HG02870 (cell line): ENCODE measurements around the gene RND3.

Source experiments
- ATAC-seq: cut with Tn5 transposase; IDR thresholded peaks from one replicate; pipeline ENCODE4 v1.9.1; 2021; ENCODE audit warnings: mild to moderate bottlenecking, moderate library complexity; ENCODE audit not compliant: unreplicated experiment

The RND3 gene

GRCh38 chr2:150494234-150494945 lies 6.9 kb upstream of the RND3 start:
- ATAC-seq, result no peak

DNA sequence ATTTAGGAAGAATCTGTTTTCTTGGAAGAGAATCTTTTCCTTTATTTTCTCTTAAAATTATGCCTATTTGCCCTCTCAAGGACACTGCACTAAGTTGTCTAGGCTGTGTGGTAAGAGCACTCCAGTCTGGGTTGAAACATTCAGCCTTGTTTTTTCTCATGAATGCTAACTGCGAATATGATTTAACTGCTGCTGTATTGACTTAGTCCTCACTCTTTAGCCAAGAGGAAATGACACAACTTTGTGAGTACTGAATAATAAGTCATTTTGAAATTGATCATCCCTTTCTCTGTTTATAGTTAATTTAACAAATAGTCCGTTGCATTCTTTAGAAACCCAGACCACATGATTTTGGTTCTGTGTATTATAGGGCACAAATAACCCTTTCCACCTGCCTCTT lies 4.5 kb upstream of the RND3 start:
- ATAC-seq, result no peak

GRCh38 chr2:150491430-150491829 lies 4.0 kb upstream of the RND3 start:
- ATAC-seq, result no peak

- ATAC-seq, result no peak
Observed at GRCh38 chr2:150490466-150490865, 3.0 kb upstream of the RND3 start.

GRCh38 chr2:150486539-150487484 lies 655 bp downstream of the RND3 start:
- ATAC-seq, result no peak

GRCh38 chr2:150485871-150486538 lies 1.5 kb downstream of the RND3 start:
- ATAC-seq, result no peak

DNA sequence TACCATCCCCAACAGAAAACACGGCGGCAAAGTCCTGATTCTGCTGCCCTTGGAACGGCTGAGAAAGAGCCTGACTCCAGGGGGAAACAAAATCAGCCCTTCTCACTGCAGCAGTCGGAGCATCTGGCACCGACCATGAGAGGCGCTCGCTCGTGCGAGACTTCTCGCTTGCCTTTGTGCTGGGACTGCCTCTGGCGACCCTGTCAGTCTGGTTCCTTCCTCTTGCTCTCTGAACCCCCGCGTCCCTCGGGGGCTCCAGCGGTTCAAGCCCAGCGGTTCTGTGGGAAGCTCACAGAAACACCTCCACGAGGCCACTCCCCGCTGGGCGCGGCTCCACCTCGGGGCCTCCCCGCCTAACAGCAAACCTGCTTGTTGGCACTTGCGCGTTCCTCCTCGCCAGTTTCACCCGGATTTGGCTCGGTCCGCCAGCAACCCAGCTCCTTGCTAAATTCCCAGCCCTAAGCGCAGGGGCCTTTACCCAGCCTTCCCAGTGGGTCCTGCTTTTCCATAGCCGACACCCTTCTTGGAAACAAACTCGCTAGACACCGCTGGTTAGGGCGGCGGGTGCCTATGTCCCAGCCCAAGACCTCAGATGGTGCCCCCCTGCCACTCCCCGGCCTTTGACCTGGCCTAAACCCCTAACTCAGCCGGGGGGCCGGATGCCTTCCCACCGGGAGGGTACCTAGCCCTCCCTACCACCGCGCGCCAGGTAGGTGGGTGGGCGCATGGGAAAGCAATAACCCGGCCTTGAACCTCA lies 2.2 kb downstream of the RND3 start:
- ATAC-seq, result no peak

DNA sequence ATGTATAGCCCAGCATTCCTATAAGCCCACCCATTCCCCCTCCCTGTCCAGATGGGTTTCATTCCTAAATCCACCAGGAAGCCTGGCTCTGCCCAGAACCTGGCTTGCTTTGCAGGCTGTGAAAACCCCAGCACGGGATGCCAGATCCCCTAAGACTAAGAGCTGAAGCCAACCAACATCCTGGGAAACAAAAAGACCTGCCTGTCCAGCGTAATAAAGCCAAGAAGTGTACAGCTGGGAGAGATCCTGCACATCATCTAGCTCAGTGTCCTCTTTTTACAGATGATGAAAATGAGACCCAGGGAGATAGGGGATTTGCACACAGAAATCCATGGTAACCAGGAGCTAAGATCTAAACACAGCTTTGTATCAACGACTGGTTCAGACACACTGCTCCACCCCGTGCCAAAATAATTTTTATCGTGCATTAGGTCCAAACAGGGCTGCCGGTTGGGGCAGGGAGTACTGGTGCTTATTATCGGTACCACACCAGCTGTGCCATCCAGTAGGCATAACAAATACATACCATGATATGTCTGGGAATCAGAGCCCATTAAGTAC lies 2.9 kb downstream of the RND3 start:
- ATAC-seq, result no peak

DNA sequence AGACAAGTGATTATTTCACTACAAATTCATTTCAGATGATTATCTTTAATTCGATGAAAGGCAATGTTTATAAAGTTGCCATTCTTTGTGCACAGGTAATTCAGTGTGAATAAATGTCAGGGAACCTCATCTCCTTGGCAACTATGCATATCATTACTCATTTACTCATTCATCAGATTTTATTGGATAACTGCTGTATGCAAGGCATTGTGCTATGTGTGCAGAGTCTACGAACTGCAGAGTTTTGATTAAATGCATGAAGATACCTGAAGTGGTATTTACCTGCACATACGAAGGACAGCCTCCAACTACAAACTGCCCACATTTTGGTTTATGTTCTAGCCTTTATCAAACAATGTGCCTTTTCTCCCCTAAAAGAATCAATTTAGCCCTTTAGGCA lies 3.5 kb downstream of the RND3 start:
- ATAC-seq, result no peak

DNA sequence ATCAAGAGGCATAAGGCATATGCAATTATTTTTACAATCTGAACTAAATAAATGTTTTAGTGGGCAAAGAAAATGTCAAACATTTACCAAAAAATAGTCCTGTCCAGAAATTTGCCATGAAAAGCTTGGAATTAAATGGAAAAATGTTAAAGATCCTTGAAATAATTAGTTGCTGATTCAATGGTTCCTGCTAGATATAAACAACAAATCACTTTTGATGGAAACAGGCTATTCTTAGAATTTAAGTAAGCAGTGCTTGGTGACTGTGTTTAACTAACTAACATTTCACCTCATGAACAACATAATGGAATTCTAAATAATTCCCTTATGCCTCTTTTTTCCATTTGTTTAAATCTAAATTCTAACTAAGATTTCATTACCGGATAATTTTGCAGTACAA lies 3.9 kb downstream of the RND3 start:
- no peak for ATAC-seq

GRCh38 chr2:150482667-150483400 lies 4.6 kb downstream of the RND3 start:
- ATAC-seq, result no peak

GRCh38 chr2:150482111-150482510 lies 5.4 kb downstream of the RND3 start:
- ATAC-seq, result no peak

GRCh38 chr2:150480971-150481830 lies 6.3 kb downstream of the RND3 start:
- no peak for ATAC-seq

DNA sequence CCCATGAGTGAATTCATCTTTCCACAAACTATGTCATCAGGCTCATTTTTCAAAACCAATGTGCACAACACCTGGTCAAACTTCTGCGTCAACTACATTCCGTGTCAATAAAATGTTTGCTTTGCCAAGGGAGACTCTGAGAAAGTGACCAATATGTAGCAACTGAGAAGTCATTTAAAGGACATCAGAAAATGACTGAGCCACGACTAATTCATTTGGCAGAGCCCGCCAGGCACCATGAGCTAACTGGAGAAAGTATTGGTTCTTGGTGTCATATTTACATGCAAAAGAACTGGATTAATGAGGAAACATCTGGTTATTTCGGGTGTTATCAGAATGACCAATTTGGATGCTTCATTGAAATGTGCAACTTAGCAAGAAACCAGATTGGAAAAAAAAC lies 7.2 kb downstream of the RND3 start:
- ATAC-seq, result no peak

DNA sequence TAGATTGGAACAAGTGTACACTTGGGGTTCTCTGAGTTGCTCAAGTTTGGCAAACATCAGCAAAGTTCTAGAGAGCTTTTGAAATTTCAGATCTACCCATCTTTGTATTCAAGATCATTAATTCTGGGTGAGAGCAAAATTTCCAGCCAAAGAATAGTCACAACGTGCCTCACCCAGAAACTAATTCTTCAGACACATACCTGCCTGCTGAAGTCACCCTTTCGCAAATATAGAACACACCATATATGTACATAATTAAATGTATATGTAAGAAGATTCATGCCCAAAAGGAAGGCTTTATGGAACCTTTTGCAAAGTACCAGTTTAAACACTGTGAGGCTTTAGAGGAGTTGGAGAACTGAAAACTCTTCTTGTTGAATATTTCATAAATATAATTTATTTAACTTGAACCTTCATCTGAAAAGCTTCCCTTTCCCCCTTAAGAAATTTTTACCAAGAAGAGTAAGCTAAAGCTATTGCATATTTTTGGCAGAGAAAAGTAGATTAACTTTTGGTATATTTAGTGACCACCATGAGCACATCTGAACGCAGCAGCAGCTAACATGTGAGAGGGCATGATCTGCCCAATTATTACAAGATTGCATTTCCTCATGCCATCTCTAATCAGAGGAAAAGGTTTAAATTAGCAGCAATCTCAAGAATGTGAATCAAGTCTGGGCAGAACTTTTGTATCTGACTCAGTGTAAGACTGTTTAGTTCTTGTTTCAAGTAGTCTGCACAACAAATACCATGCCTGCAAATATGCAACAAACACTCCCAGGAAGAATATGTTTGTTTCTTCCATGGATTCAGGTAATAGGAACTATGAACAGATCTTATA lies 8.2 kb downstream of the RND3 start:
- ATAC-seq, result no peak

DNA sequence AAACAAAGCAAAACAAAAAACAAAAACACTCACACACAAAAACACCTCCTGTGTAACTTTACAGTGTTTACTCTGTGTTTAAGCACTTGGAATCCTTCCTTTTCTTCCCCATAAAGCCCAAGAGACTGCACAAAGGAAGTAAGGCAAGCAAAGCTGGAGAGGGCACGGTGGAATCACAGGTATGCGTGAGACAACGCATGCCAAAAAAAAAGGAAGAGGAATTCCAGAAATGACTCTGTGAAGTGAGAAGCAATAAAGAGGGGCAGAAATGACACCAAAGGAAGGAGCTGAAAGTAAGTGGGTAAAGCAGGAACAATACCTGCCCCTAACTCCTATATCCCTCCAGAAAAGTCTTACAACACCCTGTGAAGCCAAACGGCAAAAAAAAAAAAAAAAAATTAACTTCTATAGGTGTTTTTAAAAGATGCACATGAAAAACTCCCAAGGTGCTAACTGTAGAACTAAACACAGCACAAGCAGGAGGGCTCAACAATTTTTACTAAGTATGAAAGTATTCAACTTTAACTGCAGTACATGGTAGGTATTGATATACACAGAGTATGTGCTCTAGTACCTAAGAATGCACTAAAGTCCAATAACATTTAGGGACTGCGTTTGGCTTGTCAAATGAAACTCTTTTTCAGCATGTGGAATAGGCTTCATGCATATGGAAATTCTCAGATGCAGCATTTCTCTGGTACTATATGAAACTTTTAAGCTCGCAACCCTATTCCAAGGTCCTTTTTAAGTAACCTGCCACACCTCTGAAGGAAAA lies 9.1 kb downstream of the RND3 start:
- no peak for ATAC-seq

DNA sequence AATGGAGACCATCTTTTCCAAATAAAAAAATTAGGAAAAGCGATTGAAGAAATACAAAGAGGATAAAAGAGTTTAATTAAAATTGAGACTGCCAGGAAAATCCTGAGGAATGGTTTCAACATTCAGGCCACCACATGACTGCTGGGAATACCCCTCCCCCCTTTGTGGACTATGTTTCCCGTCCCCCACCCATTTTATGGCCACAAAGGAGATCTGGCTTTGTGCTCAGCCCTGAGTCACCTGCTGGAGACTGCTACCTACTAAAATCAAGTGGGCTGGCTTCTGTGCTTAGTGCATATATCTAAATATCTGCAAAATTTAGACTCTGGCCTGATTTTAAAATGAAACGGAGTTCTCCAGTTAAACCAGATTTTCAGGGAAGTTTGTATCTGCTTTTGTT lies 10.1 kb downstream of the RND3 start:
- no peak for ATAC-seq
